ENCODE results near the gene CITED1. TPM values are rescaled to one million over a fixed set of nuclear protein-coding genes. Genes with fewer than 3 reads are reported as not detected.

CITED1 gene
- total RNA-seq, 1 experiment from 2014 or later, result 1.1 TPM

- H3K9me3 Mint-ChIP-seq, result no peaks in the 10 kb centered on the region; a peak in 1 of 5 replicates
- Histone ChIP-seq H2BK15ac (ENCODE audit: low read depth, low read length) (no peak overlapping the region), H4K20me1 (ENCODE audit: control insufficient read depth, insufficient read depth, insufficient read length) (no peaks in the 10 kb centered on the region), H3K4me2 (ENCODE audit: insufficient read depth, insufficient read length, low read length) (no peak overlapping the region), H3K79me1 (ENCODE audit: insufficient read depth, low read depth, low read length, poor library complexity, severe bottlenecking) (peaks cover 5% of the 10 kb centered on the region), H3K27ac (ENCODE audit: insufficient read length, low read depth, low read length) (no peak overlapping the region), H2BK120ac (ENCODE audit: low read depth, low read length, poor library complexity, severe bottlenecking) (no peak overlapping the region), H3K9me3 (ENCODE audit: control insufficient read depth, low read depth, low read length) (no peaks in the 10 kb centered on the region), H3K23ac (ENCODE audit: insufficient read length, low read depth, low read length) (no peak overlapping the region), H2BK12ac (ENCODE audit: insufficient read length, low read depth, low read length) (no peak overlapping the region), H3K4ac (ENCODE audit: low read depth, low read length) (no peak overlapping the region), H4K91ac (ENCODE audit: insufficient read length, low read depth, low read length) (no peak overlapping the region), H4K8ac (replicated peaks; ENCODE audit: insufficient read length, low read depth, low read length) (no peak overlapping the region), H2AK5ac (ENCODE audit: insufficient read length, low read length) (no peak overlapping the region), H3K79me2 (ENCODE audit: insufficient read depth, low read length) (peaks cover 4% of the 10 kb centered on the region; the same call in 1 of the 2 replicates), H4K5ac (ENCODE audit: insufficient read length, low read depth, low read length) (no peak overlapping the region), H3K14ac (ENCODE audit: insufficient read depth, low read length) (no peak overlapping the region), H2BK5ac (ENCODE audit: insufficient read length, low read length) (no peak overlapping the region), H2BK20ac (ENCODE audit: low read depth, low read length, poor library complexity, severe bottlenecking) (no peak overlapping the region), H3K9ac (ENCODE audit: extremely low read depth, insufficient read length, low read length) (no peak overlapping the region), H3K18ac (ENCODE audit: insufficient read length, low read depth, low read length) (no peak overlapping the region), H3T11ph (ENCODE audit: low read length) (no peak overlapping the region), H3K23me2 (ENCODE audit: insufficient read length, low read depth, low read length, poor library complexity, severe bottlenecking) (no peaks in the 10 kb centered on the region), H2AFZ (ENCODE audit: low read length) (no peak overlapping the region), H3K4me1 (ENCODE audit: insufficient read depth, low read length) (peaks cover 2% of the 10 kb centered on the region; the same call in 1 of the 2 replicates), H3K27me3 (ENCODE audit: insufficient read depth, low read length) (no peaks in the 10 kb centered on the region), H3K56ac (ENCODE audit: insufficient read length, low read depth, low read length) (no peak overlapping the region)
- no peaks in the 10 kb centered on the region for H3K27me3 Mint-ChIP-seq (ENCODE audit: low read depth)
- peaks cover 31 to 35% of the 10 kb centered on the region in 2 experiments for H3K4me1 Mint-ChIP-seq
- WGBS (ENCODE audit: extremely low coverage, insufficient read length, low lambda C conversion rate), result no CpG with 5 or more reads among the region's 3 CpGs
- H3K36me3 Mint-ChIP-seq (ENCODE audit: insufficient read depth in 1 of 3, low read depth in 3 of 3), result peaks cover 73 to 90% (median 84%) of the 10 kb centered on the region in 3 experiments
- peak overlapping the region in 2 of 3 experiments; percentile 40 to 49; a peak in 3 of 7 replicates for H3K27ac Mint-ChIP-seq
- no peak for DNase-seq
- peak overlapping the region in 1 of 2 experiments; percentile 49; a peak in 1 of 5 replicates for H3K4me3 Mint-ChIP-seq
- TF ChIP-seq, protein P1, sequence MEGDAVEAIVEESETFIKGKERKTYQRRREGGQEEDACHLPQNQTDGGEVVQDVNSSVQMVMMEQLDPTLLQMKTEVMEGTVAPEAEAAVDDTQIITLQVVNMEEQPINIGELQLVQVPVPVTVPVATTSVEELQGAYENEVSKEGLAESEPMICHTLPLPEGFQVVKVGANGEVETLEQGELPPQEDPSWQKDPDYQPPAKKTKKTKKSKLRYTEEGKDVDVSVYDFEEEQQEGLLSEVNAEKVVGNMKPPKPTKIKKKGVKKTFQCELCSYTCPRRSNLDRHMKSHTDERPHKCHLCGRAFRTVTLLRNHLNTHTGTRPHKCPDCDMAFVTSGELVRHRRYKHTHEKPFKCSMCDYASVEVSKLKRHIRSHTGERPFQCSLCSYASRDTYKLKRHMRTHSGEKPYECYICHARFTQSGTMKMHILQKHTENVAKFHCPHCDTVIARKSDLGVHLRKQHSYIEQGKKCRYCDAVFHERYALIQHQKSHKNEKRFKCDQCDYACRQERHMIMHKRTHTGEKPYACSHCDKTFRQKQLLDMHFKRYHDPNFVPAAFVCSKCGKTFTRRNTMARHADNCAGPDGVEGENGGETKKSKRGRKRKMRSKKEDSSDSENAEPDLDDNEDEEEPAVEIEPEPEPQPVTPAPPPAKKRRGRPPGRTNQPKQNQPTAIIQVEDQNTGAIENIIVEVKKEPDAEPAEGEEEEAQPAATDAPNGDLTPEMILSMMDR (conservative IDR thresholded peaks at IDR 0.05), result no peak
These were observed 33.9 kb downstream of the CITED1 start for GRCh38 chrX:72271812-72272211.
